Upper lobe of right lung (tissue), 1 donor: ENCODE results near the gene PHF11. TPM values are rescaled to one million over a fixed set of nuclear protein-coding genes. Genes with fewer than 3 reads are reported as not detected.

Experiments
- ATAC-seq: fragments of 200-7000 bp; cut with Tn5 transposase; one replicate; pipeline ENCODE4 v1.9.1; 2020; ENCODE audit warnings: mild to moderate bottlenecking, moderate library complexity
- DNase-seq: peaks from one replicate; pipeline ENCODE4 v3.0.0-alpha.2; 2020
- H3K27ac ChIP-seq: fragments of 200-600 bp; one replicate; pipeline ENCODE4 v1.8.0; 2022
- H3K27me3 ChIP-seq: fragments of 200-600 bp; one replicate; pipeline ENCODE4 v1.8.0; 2022; ENCODE audit warnings: mild to moderate bottlenecking
- H3K36me3 ChIP-seq: fragments of 200-600 bp; one replicate; pipeline ENCODE4 v1.8.0; 2022
- H3K4me1 ChIP-seq: fragments of 200-600 bp; one replicate; pipeline ENCODE4 v1.8.0; 2022
- H3K4me3 ChIP-seq: fragments of 200-600 bp; one replicate; pipeline ENCODE4 v1.8.0; 2022; ENCODE audit warnings: mild to moderate bottlenecking
- H3K9me3 ChIP-seq: fragments of 200-600 bp; one replicate; pipeline ENCODE4 v1.8.0; 2022
- CTCF ChIP-seq: fragments of 200-600 bp; IDR thresholded peaks from one replicate; pipeline ENCODE4 v1.8.0; 2022; ENCODE audit warnings: antibody characterized with exemption
- intact Hi-C: fragments of 100-400 bp; cut with DNase I; formaldehyde crosslinking; loops from one replicate; pipeline ENCODE4 v1.11.0; 2022
- total RNA-seq: library from RNA; stranded (reverse); fragmentation: NEBNext Ultra II Directional; extraction: Animal tissue kit (Norgen Biotek cat#: 25700); gene quantifications from one replicate; pipeline ENCODE4 v1.2.1, GENCODE V29; 2021
- donor health status: DM: no; HTN: yes; CAD: no; lungs with severe emphysema.

The PHF11 gene
- total RNA-seq, 1 donor from 2014 or later: 57.7 TPM

- Histone ChIP-seq H3K36me3 (peaks cover 88% of the 10 kb centered on the region), H3K4me1 (no peaks in the 10 kb centered on the region), H3K9me3 (no peaks in the 10 kb centered on the region), H3K27me3 (no peaks in the 10 kb centered on the region), H3K27ac (no peak overlapping the region), H3K4me3 (no peak overlapping the region)
- TF ChIP-seq CTCF: peak; percentile 35
- intact Hi-C loops: no loop called here
- no peak for ATAC-seq
- no peak for DNase-seq
Observed at GRCh38 chr13:49517461-49517860, 21.7 kb downstream of the PHF11 start.

- Histone ChIP-seq H3K27ac (no peak overlapping the region), H3K36me3 (peaks cover 73% of the 10 kb centered on the region), H3K4me3 (no peak overlapping the region), H3K27me3 (no peaks in the 10 kb centered on the region), H3K4me1 (no peaks in the 10 kb centered on the region), H3K9me3 (no peaks in the 10 kb centered on the region)
- TF ChIP-seq CTCF: no peak
- ATAC-seq (no peak), DNase-seq (no peak)
- intact Hi-C loops: no loop called here
Observed at GRCh38 chr13:49521224-49521623, 25.5 kb downstream of the PHF11 start.

GRCh38 chr13:49524740-49525501 is 29.2 kb downstream of the PHF11 start:
- intact Hi-C loops: no loop called here
- Histone ChIP-seq H3K4me1 (no peaks in the 10 kb centered on the region), H3K4me3 (no peak overlapping the region), H3K27me3 (no peaks in the 10 kb centered on the region), H3K27ac (no peak overlapping the region), H3K36me3 (peaks cover 58% of the 10 kb centered on the region), H3K9me3 (no peaks in the 10 kb centered on the region)
- ATAC-seq: peak; percentile 72
- no peak for TF ChIP-seq CTCF
- no peak for DNase-seq

GRCh38 chr13:49527123-49527522 is 31.4 kb downstream of the PHF11 start:
- Histone ChIP-seq H3K4me3 (no peak overlapping the region), H3K27ac (no peak overlapping the region), H3K27me3 (no peaks in the 10 kb centered on the region), H3K4me1 (no peaks in the 10 kb centered on the region), H3K9me3 (no peaks in the 10 kb centered on the region), H3K36me3 (peaks cover 36% of the 10 kb centered on the region)
- no peak for TF ChIP-seq CTCF
- ATAC-seq (peak; percentile 35), DNase-seq (no peak)
- intact Hi-C loops: no loop called here

GRCh38 chr13:49528161-49528560 is 32.4 kb downstream of the PHF11 start:
- intact Hi-C loops: no loop called here
- no peak for TF ChIP-seq CTCF
- Histone ChIP-seq H3K27me3 (no peaks in the 10 kb centered on the region), H3K4me3 (no peak overlapping the region), H3K9me3 (no peaks in the 10 kb centered on the region), H3K36me3 (peaks cover 26% of the 10 kb centered on the region), H3K27ac (no peak overlapping the region), H3K4me1 (no peaks in the 10 kb centered on the region)
- DNase-seq: no peak
- ATAC-seq: no peak
